ENCODE data around the gene MAGED4.
"Not testable (repeated sequence)": the region's sequence is repeated elsewhere in the genome, so short reads cannot be mapped to it uniquely, and the experiment has no call there.

The MAGED4 gene, protein sequence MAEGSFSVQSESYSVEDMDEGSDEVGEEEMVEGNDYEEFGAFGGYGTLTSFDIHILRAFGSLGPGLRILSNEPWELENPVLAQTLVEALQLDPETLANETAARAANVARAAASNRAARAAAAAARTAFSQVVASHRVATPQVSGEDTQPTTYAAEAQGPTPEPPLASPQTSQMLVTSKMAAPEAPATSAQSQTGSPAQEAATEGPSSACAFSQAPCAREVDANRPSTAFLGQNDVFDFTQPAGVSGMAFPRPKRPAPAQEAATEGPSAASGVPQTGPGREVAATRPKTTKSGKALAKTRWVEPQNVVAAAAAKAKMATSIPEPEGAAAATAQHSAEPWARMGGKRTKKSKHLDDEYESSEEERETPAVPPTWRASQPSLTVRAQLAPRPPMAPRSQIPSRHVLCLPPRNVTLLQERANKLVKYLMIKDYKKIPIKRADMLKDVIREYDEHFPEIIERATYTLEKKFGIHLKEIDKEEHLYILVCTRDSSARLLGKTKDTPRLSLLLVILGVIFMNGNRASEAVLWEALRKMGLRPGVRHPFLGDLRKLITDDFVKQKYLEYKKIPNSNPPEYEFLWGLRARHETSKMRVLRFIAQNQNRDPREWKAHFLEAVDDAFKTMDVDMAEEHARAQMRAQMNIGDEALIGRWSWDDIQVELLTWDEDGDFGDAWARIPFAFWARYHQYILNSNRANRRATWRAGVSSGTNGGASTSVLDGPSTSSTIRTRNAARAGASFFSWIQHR

DNA sequence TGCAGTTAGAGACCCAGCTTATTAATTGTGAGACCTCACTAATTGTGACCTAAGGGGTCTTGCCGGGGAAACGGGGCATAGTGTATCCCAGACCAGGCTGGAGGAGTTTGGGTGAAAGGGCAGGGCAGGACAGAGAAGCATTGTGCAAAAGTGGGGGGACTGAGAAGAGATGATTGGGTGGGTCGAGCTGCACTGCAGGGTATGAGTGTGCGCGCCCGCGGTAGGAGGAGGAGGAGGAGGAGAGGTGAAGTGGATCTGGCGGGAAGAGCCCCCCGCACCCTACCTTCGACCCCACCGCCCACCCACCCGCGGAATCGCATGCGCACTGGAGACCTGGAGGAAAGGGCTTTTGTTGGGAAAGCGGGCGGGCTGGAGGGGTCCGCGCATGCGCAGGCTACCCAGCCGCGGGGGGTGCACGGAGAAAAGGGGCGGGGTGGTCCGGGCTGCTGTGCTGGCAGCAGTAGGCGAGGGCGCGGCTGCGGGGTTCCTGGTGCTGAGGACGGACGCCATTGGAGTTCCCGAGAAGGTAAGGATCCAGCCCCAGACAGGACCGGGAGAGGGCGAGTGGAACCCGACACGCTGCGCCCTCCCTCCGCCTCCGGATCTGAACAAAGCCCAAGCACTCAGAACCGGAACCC is at the start of gene MAGED4:
MAGED4 (plus strand) TSS at position 449 of the 638 bp plus-strand sequence. CDS start 1,035 bp downstream, outside the sequence.
- DNase-seq: not testable (repeated sequence)

DNA sequence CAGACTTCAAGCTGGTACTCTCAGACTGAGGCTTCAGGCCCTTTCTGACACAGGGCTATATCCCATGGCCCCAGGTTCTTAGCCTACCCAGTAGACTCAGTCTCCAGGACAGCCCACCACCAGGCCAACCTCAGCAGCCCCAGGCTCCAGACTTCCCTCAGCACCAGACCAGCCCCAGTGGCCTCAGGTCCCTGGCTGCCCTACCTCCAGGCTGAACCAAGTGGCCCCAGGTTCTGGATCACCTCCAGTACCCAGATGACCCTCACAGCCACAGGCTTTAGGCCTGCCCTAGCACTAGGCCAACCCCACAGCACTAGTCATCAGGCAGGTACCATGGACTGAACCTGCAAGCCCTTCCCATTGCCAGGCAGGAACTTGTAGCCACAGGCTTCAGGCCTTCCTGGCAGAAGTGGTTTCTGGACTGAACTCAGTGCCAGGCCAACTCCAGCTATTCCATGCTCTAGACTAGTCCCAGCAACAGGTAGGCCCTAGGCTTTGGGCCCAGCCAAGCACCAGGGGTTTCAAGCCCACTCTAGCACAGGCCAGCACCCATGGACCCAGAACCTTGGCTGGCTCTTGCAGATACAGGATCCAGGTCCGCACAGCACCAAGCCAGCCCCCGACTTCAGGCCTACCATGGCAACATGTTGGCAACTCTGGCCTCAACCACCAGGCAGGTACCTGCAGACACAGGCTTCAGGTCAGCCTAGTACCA is 45.7 kb upstream of the MAGED4 start:
- no peak for DNase-seq

DNA sequence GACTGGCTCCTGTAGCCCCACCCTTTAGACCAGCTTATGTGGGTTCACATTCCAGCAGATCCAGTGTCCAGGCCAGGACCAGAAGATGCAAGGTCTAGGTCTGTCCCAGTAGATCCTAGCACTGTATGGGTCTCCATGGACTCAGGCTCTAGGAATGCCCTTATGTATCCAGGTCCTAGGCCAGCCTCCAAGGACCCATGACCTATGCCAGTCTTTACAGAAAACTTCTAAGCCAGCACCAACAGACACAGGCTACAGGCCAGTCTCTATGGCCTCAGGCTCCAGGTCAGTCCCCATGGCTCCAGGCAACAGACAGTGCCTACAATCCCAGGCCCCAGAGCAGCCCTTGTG is 45.2 kb upstream of the MAGED4 start:
- no peak for DNase-seq

DNA sequence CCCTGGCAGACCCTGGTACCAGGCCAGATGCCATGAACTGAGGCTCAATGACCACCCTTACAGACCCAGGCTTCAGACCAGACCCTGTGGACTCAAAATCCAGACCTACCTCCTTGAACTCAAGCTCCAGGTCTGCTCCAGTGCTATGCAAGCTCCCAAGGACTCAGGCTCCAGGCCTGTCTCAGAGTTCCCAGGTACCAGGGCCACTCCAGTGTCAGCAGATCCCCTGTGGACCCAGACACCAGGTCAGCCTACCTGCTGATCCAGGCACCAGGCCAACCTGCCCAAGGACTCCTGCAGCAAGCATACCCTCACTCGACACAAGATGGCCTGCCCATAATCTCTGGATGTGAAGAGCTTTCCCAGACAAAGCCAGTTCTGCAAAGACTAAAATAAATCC is 44.7 kb upstream of the MAGED4 start:
- DNase-seq: no peak

DNA sequence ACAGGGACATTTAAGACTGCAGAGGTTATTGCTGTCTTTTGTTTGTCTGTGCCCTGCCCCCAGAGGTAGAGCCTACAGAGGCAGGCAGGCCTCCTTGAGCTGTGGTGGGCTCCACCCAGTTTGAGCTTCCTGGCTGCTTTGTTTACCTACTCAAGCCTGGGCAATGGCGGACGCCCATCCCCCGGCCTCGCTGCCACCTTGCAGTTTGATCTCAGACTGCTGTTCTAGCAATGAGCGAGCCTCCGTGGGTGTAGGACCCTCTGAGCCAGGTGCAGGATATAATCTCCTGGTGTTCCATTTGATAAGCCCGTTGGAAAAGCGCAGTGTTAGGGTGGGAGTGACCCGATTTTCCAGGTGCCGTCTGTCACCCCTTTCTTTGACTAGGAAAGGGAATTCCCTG is 34.0 kb upstream of the MAGED4 start:
- DNase-seq: not testable (repeated sequence)

DNA sequence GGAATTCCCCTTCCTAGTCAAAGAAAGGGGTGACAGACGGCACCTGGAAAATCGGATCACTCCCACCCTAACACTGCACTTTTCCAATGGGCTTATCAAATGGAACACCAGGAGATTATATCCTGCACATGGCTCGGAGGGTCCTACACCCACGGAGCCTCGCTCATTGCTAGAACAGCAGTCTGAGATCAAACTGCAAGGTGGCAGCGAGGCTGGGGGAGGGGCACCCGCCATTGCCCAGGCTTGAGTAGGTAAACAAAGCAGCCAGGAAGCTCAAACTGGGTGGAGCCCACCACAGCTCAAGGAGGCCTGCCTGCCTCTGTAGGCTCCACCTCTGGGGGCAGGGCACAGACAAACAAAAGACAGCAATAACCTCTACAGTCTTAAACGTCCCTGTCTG is 24.5 kb upstream of the MAGED4 start:
- DNase-seq: not testable (repeated sequence)

DNA sequence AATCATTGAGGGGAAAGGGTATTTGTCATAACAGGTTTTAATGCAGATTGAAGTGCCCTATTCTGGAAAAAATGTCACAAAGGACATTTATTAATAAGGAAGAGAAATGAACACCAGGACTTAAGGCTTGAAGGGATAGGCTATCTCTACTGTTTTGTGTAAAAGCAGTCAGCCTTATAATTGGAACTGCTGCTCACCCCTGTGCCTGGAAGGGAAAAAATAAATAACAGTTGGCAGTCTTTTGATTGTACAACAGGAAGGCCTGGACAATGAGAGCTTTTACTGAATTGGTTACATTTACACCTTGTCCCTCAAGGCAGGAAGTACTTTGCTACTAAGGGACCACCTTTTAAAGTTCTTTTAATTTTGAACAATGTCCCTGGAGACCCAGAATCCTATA is 17.8 kb upstream of the MAGED4 start:
- DNase-seq: no peak

DNA sequence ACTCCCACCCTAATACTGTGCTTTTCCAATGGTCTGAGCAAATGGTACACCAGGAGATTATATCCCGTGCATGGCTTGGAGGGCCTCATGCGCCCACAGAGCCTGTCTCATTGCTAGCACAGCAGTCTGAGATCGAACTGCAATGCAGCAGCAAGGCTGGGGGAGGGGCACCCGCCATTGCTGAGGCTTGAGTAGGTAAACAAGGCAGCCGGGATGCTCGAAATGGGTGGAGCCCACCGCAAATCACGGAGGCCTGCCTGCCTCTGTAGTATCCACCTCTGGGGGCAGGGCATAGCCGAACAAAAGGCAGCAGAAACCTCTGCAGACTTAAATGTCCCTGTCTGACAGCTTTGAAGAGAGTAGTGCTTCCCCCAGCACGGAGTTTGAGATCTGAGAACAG is 13.6 kb upstream of the MAGED4 start:
- DNase-seq: not testable (repeated sequence)

DNA sequence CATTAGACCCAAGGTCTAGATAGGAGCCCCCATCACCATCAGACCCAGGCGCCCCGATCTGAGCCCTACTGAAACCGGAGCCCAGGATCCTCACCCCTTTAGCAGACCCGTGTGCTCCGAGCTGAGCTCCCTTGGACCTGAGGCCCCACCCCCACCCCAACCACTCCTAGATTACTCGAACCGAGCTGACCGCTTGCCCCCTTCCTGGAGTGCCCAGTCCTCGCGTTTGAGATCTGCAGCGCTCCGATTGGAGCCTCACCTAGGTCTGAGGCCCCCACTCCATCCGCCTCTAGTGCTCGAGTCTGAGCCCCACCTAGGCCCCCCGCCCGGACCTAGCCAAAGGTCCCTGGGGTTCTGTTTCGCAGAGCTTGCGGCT is 378 bp downstream of the MAGED4 start:
- DNase-seq: not testable (repeated sequence)

DNA sequence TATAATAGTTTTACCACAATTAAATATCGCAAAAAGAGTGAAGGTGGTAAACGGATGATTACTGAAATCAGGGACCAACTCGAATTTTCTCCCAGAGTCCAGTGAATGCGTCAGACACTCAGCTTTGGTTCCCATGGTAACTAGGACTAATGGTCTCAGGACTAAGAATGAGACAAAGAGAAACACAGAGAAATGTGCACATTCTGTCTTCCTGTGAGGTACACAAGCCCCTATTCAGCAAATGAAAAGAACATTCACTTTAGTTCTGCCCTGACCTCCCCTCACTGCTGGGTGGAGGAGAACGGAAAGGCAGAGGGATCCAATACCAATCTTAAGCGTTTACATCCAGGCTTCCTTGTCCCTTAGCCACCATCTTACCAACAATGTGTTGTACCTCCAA is 26.7 kb downstream of the MAGED4 start:
- DNase-seq: not testable (repeated sequence)

DNA sequence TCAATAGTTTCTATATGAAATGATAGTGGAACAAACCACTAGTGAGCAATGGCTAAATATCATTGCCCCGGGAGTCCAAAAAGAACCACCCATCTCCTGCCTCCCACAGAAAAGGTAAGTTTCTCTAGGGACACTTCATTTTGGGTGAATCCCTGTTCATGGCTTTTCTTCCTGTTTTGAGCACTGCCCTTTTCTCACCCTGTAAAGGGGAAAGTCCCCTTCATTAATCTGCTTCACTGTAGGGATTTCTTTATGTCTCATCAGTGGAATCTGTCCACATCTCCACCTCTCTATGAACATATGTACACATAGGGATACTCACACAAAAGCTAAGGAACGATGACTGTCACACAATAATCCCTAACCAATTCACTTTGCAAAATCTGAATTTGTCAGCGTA is 28.6 kb downstream of the MAGED4 start:
- no peak for DNase-seq

DNA sequence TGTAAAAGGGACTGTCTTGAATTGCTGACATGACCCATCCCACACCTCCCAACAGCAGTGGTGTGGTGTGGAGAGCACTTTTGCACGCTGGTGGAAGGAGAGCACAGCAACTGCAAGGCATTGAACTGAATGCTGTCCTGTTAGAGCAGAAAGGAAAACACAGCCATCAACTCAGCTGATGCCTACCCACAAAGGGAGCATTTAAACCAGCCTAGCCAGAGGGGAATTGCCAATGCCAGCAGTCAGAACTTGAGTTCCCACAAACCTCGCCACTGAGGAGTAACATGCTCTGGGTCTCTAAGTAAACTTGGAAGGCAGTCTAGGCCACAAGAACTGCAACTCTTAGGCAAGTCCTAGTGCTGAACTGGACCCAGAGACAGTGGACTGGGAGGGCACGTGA is 31.9 kb downstream of the MAGED4 start:
- no peak for DNase-seq

DNA sequence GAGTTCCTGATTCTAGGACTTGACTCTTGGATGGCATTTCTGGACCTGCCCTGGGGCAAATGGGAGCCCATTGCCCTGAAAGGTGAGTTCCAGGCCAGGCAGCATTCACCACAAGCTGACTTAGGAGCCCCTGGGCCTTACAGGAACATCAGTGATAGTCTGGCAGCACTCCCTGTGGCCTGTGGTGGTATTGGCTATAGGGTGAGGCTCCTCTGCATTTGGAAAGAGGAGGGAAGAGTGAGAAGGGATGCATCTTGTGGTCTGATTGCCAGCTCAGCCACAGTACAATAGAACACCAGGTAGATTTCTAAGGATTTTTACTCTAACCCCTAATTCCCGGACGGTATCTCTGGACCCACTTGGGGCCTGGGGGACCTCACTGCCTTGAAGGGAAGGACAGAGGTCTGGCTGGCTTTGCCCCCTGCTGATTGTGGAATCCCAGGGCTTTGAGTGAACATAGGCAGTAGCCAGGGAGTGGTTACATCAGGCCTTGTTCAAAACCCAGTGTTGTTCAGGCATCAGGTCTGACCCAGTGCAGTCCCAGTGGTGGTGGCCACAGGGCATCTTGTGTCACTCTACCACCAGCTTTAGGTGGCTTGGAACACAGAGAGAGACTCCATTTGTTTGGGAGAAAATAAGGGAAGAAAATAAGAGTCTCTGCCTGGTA is 32.9 kb downstream of the MAGED4 start:
- DNase-seq: no peak

DNA sequence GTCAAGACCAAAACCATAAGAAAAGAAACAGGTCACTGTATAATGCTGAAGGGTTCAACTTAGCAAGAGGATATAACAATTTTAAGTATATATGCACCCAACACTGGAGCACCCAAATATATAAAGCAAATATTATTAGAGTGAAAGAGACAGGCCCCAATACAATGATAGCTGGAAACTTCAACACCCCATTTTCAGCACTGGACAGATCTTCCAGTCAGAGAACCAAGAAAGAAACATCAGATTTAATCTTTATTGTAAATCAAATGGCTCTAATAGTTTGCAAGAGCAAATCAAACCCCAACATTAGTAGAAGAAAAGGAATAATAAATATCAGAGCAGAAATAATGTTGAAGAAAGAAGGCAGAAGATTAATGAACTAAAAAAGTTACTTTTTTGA is 36.2 kb downstream of the MAGED4 start:
- DNase-seq: no peak

Data from NCI-H345 (cell line).